ENCODE results near the gene BIRC7.

DNA sequence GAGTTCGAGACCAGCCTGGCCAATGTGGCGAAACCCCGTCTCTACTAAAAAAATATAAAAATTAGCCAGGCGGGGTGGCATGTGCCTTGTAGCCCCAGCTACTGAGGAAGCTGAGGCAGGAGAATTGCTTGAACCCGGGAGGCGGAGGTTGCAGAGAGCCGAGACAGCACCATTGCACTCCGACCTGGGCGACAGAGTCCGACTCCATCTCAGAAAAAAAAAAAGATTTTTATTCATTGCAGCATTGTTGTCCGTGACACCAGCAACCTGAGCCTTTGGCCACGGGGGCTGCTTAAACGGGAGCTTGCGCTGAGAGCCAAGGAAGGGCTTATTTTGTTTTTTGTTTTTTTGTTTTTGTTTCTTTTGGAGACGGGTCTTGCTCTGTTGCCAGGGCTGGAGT, 44.2 kb downstream of the BIRC7 start:
- TF ChIP-seq, protein P1, sequence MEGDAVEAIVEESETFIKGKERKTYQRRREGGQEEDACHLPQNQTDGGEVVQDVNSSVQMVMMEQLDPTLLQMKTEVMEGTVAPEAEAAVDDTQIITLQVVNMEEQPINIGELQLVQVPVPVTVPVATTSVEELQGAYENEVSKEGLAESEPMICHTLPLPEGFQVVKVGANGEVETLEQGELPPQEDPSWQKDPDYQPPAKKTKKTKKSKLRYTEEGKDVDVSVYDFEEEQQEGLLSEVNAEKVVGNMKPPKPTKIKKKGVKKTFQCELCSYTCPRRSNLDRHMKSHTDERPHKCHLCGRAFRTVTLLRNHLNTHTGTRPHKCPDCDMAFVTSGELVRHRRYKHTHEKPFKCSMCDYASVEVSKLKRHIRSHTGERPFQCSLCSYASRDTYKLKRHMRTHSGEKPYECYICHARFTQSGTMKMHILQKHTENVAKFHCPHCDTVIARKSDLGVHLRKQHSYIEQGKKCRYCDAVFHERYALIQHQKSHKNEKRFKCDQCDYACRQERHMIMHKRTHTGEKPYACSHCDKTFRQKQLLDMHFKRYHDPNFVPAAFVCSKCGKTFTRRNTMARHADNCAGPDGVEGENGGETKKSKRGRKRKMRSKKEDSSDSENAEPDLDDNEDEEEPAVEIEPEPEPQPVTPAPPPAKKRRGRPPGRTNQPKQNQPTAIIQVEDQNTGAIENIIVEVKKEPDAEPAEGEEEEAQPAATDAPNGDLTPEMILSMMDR (IDR thresholded peaks at IDR 0.05; ENCODE audit: extremely low read depth in 1 of 2, insufficient read depth in 1 of 2, low read depth in 1 of 2, low read length in 2 of 2) = no peak
- TF ChIP-seq POLR2A (IDR thresholded peaks at IDR 0.05; ENCODE audit: low read depth, low read length) = no peak
- no peak for TF ChIP-seq MYC (IDR thresholded peaks at IDR 0.05; ENCODE audit: low read depth, low read length)
- TF ChIP-seq, protein P2, sequence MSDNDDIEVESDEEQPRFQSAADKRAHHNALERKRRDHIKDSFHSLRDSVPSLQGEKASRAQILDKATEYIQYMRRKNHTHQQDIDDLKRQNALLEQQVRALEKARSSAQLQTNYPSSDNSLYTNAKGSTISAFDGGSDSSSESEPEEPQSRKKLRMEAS (IDR thresholded peaks at IDR 0.05; ENCODE audit: insufficient read depth, insufficient read length) = no peak
- TF ChIP-seq FOS (IDR thresholded peaks at IDR 0.05; ENCODE audit: borderline replicate concordance, insufficient read depth, low read length) = no peak
- no peak for TF ChIP-seq EZH2 (IDR thresholded peaks at IDR 0.05; ENCODE audit: borderline replicate concordance, low read depth, low read length, severe bottlenecking)
- no peak for TF ChIP-seq POLR2AphosphoS5 (IDR thresholded peaks at IDR 0.05; ENCODE audit: insufficient read depth, low read depth, low read length)
- TF ChIP-seq JUN (IDR thresholded peaks at IDR 0.05; ENCODE audit: borderline replicate concordance, insufficient read depth, insufficient read length, low read depth) = no peak

Data from endothelial cell of umbilical vein (primary cell).